Measurements from ENCODE around the gene SLC2A9. TPM values are rescaled to one million over a fixed set of nuclear protein-coding genes. Genes with fewer than 3 reads are reported as not detected.
A peak's percentile ranks its signal among the peaks of the same experiment; 100 is the strongest.

Gene SLC2A9
- total RNA-seq, 1 donor from 2014 or later = 9.6 TPM

DNA sequence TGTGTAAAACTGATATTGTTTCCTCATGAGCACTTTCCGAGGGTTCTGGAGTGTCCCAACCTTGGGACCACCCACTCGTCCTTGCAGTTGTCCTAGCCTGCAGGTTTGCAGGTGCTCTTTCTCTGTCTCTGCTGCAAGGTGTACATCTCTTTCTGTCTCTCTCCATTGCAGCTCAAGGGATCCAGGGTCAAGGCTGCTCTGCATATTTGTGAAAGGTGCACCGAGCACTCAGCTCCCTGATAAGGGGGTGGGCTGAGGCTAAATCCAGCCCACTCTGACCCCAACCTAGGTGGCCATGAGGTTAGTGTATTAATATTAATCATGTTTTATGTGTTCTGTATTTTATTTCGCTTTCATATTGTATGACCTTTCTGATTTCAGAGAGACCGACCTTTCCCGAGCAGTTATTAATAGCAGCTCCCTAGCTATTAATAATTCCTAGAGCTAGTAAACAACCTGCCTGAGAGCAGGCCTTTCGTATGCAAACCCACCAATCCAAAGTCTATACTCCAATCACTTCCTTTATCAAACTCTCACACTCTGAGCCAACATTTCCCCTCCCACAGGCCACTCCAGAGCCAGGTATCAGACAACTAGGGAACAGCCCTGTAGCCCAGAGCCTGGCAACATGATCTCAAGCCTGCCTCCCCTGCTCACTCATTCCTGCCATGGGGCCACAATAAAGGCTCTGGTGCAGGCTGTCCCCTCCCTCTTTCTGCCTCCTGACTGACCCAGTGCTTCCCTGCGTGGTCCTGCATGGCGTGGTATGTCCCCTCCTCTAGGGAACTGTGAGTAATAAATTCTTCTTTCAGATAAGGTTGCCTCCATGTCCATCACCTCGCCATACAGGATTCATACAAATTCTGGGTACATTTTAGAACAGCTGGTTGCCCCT lies 73.9 kb downstream of the SLC2A9 start:
- no peak for DNase-seq (ENCODE audit: missing footprints)
- peak; percentile 69 for ATAC-seq
- intact Hi-C loops (cut with DNase I) = loop anchor here (5.0 kb wide), 1 partner anchor 45 kb away; no protein-coding TSS in a partner anchor

DNA sequence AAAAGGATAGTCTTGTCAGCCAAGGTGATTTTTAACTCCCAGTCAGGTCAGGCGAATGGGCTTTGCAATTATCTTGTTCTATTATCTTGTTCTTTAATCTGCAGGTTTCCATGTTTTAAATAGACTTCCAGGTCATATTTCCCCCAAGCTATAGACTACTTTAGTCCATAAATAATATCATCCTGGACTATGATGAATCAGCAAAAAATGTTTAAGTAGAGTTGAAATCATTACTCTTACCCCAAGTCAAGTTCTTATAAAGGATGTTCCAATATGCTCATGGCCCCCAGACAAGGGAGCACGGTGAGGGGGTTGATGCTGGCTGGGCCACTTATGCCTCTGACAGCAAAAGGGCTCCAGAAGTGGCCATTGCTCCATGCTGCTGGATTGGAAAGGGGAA lies 75.1 kb downstream of the SLC2A9 start:
- ATAC-seq = no peak
- intact Hi-C loops (cut with DNase I) = loop anchor here (5.0 kb wide), 1 partner anchor 46 kb away; no protein-coding TSS in a partner anchor
- DNase-seq (ENCODE audit: missing footprints) = no peak

GRCh38 chr4:9944431-9945425 lies 76.6 kb downstream of the SLC2A9 start:
- intact Hi-C loops (cut with DNase I) = loop anchor here (5.0 kb wide), 1 partner anchor 48 kb away; no protein-coding TSS in a partner anchor
- ATAC-seq (no peak), DNase-seq (ENCODE audit: missing footprints) (no peak)

- no peak for DNase-seq (ENCODE audit: missing footprints)
- no peak for ATAC-seq
- intact Hi-C loops (cut with DNase I) = no loop called here
Observed at GRCh38 chr4:9943761-9944160, 77.5 kb downstream of the SLC2A9 start.

DNA sequence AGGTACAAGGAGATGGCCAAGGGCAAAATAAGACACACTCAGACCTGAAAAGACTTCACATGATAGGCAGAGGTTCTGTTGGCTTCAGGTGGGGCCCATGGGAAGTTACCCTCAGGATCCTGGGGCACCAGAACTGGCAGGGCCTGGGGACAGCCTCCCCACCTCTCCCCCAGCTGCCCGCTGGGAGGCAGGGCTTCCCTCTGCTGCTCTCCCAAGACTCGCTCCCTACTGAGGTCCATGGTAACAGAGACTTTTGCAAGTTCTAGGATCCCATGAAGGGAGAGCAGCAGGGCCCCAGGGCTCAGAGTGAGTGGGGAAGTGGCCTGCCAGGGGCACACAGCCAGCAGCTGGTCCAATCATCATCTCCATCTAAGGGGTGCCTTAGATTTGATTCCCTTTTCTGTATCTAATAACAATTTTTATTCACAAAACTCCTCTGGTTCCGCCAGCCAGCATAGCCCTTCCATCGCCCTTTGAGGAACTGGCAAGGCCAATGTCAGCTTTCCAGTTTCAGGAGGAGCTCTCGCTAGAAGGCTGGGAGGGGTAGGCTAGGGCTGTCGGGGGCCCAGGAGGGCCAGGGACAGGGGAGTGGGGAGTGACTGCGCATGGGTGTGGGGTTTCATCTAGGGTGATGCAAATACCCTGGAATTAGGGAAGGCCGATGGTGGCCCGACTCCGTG lies 78.2 kb downstream of the SLC2A9 start:
- intact Hi-C loops (cut with DNase I) = no loop called here
- DNase-seq (ENCODE audit: missing footprints) (no peak), ATAC-seq (no peak)

DNA sequence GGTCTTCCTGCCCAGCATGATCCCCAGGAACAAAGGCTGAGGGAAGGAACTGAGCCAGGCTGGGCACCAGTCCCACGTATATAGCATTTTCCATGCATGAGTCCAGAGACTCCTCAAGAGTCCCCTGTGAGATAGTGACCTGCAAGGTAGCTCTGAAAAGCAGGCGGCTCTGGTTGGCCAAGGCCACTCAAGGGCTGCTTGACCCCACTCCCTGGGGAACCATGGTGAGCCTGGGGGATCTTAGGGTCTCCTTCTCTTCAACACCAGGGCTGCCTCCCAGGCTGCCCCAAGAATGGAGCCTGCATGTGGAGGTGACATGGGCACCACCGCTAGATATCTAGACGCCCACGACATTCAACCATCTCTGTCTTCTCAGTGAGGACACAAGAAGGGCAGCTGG lies 79.2 kb downstream of the SLC2A9 start:
- ATAC-seq = no peak
- DNase-seq (ENCODE audit: missing footprints) = no peak
- intact Hi-C loops (cut with DNase I) = no loop called here

- no peak for ATAC-seq
- intact Hi-C loops (cut with DNase I) = no loop called here
- DNase-seq (ENCODE audit: missing footprints) = no peak
Observed at GRCh38 chr4:9940041-9940440, 81.3 kb downstream of the SLC2A9 start.

DNA sequence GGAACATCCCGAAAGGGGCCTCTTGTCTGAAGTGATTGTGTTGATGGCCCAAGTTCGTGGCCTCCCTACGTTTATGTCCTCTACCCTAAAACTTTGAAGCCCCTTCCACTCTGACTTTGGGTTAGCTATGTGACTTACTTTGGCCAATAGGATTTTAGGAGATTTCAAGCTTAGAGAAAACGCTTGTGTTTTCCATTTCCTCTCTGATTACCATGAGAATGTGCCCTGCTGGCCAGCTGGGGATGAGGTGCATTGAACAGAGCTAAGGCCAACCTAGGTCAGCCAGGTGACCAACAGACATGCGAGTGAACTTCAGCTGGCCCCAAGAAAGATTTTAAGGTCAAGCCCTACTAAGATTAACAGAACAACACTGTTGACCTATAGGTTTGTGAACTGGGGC lies 82.4 kb downstream of the SLC2A9 start:
- DNase-seq (ENCODE audit: missing footprints) (no peak), ATAC-seq (no peak)
- intact Hi-C loops (cut with DNase I) = no loop called here

DNA sequence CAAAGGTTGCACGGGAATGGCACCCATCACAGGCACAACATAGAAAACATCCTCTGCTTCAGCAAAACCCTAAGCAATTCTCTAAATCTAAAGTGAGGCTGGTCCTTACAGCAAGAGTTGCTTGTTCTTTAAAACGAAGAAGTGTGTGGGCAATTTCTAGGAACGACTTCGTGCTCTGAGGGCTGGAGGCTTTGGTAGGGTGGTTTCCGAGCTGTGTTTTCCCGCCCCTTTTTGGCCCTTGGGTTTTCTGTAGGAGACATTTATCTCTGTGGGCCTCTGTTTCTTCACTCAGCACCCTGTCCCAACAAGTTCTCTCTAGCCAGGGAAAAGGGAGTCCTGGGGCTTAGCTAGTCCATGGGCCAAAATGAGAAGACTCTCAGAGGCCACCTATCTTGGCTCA lies 84.2 kb downstream of the SLC2A9 start:
- ATAC-seq = no peak
- DNase-seq (ENCODE audit: missing footprints) = no peak
- intact Hi-C loops (cut with DNase I) = no loop called here

- intact Hi-C loops (cut with DNase I) = no loop called here
- DNase-seq (ENCODE audit: missing footprints) = no peak
- no peak for ATAC-seq
Observed at GRCh38 chr4:9936129-9936644, 85.1 kb downstream of the SLC2A9 start.

GRCh38 chr4:9933956-9934355 lies 87.3 kb downstream of the SLC2A9 start:
- ATAC-seq = no peak
- no peak for DNase-seq (ENCODE audit: missing footprints)
- intact Hi-C loops (cut with DNase I) = no loop called here

- no peak for ATAC-seq
Observed at GRCh38 chr4:9933184-9933583, 88.1 kb downstream of the SLC2A9 start.

DNA sequence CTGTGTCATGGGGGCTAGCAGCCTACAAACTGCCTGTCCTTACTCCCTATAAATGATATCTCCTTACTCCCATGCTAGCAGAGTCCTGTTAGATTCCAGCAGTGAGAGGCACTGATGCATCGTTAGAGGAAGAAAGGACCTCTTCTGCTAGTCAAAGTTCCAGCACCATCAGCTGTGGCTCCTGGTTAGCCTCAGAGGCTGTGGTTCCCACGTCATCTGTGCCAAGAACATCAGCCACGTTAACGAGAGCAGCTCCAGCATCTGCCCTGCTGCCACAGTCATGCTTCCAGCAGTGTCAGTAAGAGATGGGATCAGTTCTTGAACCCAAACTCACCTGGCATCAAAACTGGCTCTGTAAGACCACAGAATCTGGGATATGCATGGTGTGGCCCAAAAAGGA lies 88.5 kb downstream of the SLC2A9 start:
- intact Hi-C loops (cut with DNase I) = no loop called here
- ATAC-seq = no peak

More at GRCh38 chr4:9933184-9933583, 88.1 kb downstream of the SLC2A9 start:
- intact Hi-C loops (cut with DNase I) = no loop called here
- no peak for DNase-seq (ENCODE audit: missing footprints)

DNA sequence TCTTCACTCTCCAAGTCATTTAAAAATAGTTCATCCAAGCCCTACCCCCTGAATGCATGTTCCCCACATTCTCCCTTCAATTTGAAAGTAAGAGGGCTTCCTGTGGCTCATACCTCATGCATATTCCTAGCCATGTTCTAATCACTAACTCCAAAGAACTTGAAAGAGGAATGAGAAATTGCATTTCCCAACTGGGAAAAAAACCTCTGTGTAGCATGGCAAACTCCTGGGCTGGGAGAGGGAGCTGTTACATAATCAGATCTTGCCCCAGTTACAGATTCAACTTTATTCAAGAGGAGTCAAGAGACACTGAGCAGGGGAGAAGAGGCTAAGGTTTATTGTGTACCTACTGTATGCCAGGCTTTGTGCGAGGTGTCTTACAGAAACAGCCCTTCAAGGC lies 90.2 kb downstream of the SLC2A9 start:
- ATAC-seq (no peak), DNase-seq (ENCODE audit: missing footprints) (no peak)
- intact Hi-C loops (cut with DNase I) = no loop called here

More for the DNA sequence above, 88.5 kb downstream of the SLC2A9 start:
- DNase-seq (ENCODE audit: missing footprints) = no peak

- ATAC-seq = no peak
- DNase-seq (ENCODE audit: missing footprints) = no peak
- intact Hi-C loops (cut with DNase I) = no loop called here
Observed at GRCh38 chr4:9929111-9929510, 92.2 kb downstream of the SLC2A9 start.

DNA sequence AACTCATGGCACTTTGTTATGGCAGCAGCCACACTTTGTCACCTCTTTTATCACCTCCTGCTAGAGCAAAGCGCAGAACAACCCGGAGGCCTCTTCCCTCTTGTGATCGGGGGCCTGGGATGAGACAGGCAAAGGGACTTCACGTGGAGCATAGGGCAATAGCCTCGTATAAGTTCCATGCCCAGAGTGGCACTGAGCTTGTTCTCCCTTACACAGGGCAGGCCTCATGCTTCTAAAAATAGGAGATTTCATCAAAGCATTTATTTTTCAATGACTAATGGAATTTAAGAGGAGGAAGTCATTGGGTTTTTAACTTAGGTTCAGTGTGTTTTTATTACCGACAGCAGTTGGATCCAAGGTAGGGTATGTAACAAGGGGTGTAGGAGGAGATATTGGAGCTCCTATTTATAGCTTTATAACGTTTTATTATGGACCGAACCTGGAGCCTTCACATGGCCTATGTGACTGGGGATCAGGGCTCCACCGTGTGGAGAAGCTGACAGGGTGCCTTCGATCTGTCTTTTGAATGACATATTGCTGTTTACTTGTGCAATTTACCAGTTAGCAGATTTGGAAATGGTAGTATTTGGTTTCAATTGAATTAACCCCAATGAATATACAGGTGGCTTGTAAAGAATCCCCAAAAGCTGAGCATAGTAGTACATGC lies 93.8 kb downstream of the SLC2A9 start:
- DNase-seq (ENCODE audit: missing footprints) = no peak
- peak; percentile 24 for ATAC-seq
- intact Hi-C loops (cut with DNase I) = no loop called here

DNA sequence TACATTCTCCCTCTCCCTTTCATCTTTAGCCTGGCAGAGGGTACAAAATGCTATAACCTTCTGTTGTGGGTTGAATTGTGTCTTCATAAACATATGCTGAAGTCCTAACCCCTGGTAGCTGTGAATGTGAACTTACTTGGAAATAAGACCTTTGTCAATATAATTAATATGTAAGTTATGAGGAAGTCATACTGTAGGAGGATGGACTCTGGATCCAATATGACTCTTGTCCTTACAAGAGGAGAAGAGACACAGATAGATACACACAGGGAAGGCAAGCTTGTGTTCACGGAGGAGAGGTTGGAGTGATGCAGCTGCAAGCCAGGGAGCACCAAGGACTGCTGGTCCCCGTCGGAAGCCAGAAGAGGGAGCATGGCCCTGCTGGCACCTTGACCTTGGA lies 94.7 kb downstream of the SLC2A9 start:
- ATAC-seq = no peak
- DNase-seq (ENCODE audit: missing footprints) = no peak
- intact Hi-C loops (cut with DNase I) = no loop called here

- DNase-seq (ENCODE audit: missing footprints) (no peak), ATAC-seq (no peak)
- intact Hi-C loops (cut with DNase I) = no loop called here
Observed at GRCh38 chr4:9925750-9926439, 95.4 kb downstream of the SLC2A9 start.
